ENCODE measurements around the gene PLCB1.
"Not testable (repeated sequence)": the region's sequence is repeated elsewhere in the genome, so short reads cannot be mapped to it uniquely, and the experiment has no call there.

PLCB1 gene

GRCh38 chr20:8131598-8132483 lies at the start of gene PLCB1:
PLCB1 (plus strand) TSS chr20:8132266; CDS start chr20:8132652, 386 bp downstream.
- DNase-seq: peak; percentile 5 to 87 (median 69)

GRCh38 chr20:8082989-8083388 lies 49.1 kb upstream of the PLCB1 start:
- DNase-seq: no peak

GRCh38 chr20:8089668-8090067 lies 42.4 kb upstream of the PLCB1 start:
- DNase-seq: no peak

GRCh38 chr20:8094415-8094818 lies 37.6 kb upstream of the PLCB1 start:
- peak in 7 of 14 donors; percentile 0 to 49 (median 4) for DNase-seq

GRCh38 chr20:8094850-8095249 lies 37.2 kb upstream of the PLCB1 start:
- DNase-seq: no peak

GRCh38 chr20:8095648-8096572 lies 36.2 kb upstream of the PLCB1 start:
- no peak for DNase-seq

GRCh38 chr20:8097307-8097706 lies 34.8 kb upstream of the PLCB1 start:
- DNase-seq: no peak

- DNase-seq: no peak
Measured at GRCh38 chr20:8104252-8104651, 27.8 kb upstream of the PLCB1 start.

- not testable (repeated sequence) for DNase-seq
Measured at GRCh38 chr20:8114612-8115011, 17.5 kb upstream of the PLCB1 start.

GRCh38 chr20:8115436-8115835 lies 16.6 kb upstream of the PLCB1 start:
- no peak for DNase-seq

GRCh38 chr20:8116067-8116811 lies 15.8 kb upstream of the PLCB1 start:
- no peak for DNase-seq

- no peak for DNase-seq
Measured at GRCh38 chr20:8117636-8118035, 14.4 kb upstream of the PLCB1 start.

- DNase-seq: no peak
Measured at GRCh38 chr20:8118039-8118438, 14.0 kb upstream of the PLCB1 start.

- DNase-seq: no peak
Measured at GRCh38 chr20:8118760-8119159, 13.3 kb upstream of the PLCB1 start.

GRCh38 chr20:8121666-8122065 lies 10.4 kb upstream of the PLCB1 start:
- DNase-seq: no peak

GRCh38 chr20:8124639-8125038 lies 7.4 kb upstream of the PLCB1 start:
- no peak for DNase-seq

GRCh38 chr20:8126181-8126580 lies 5.9 kb upstream of the PLCB1 start:
- no peak for DNase-seq

- no peak for DNase-seq
Measured at GRCh38 chr20:8126841-8127378, 5.2 kb upstream of the PLCB1 start.

- DNase-seq: no peak
Measured at GRCh38 chr20:8127553-8128255, 4.4 kb upstream of the PLCB1 start.

GRCh38 chr20:8128291-8129060 lies 3.6 kb upstream of the PLCB1 start:
- no peak for DNase-seq

Measured in C1 segment of cervical spinal cord (tissue), 14 donors.